Measurements from ENCODE around the gene ASB15. TPM values are rescaled to one million over a fixed set of nuclear protein-coding genes. Genes with fewer than 3 reads are reported as not detected.

Gene ASB15
- total and polyA plus RNA-seq, 2 of the 8 experiments (the other 6 are each of a cell fraction or from before 2014, with no cell fraction given) = not detected

DNA sequence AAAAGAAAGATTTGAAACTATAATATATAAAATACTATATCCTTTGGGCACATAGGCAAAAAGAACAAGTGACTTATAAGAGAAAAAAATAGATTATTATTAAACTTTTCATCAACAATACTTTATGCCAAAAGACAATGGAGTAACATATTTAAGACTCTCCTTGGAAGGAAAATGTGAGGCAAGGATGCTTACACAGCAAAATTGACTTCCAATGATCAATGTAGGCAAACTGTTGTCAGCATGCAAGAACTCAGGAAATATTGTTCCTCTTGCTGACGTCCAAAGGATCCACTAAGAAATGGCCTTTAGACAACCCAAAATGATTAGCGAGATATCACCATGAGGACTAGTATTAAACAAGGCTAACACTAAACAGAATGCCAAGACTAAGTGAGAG is 31.2 kb downstream of the ASB15 start (continued):
- TF ChIP-seq, protein P1, sequence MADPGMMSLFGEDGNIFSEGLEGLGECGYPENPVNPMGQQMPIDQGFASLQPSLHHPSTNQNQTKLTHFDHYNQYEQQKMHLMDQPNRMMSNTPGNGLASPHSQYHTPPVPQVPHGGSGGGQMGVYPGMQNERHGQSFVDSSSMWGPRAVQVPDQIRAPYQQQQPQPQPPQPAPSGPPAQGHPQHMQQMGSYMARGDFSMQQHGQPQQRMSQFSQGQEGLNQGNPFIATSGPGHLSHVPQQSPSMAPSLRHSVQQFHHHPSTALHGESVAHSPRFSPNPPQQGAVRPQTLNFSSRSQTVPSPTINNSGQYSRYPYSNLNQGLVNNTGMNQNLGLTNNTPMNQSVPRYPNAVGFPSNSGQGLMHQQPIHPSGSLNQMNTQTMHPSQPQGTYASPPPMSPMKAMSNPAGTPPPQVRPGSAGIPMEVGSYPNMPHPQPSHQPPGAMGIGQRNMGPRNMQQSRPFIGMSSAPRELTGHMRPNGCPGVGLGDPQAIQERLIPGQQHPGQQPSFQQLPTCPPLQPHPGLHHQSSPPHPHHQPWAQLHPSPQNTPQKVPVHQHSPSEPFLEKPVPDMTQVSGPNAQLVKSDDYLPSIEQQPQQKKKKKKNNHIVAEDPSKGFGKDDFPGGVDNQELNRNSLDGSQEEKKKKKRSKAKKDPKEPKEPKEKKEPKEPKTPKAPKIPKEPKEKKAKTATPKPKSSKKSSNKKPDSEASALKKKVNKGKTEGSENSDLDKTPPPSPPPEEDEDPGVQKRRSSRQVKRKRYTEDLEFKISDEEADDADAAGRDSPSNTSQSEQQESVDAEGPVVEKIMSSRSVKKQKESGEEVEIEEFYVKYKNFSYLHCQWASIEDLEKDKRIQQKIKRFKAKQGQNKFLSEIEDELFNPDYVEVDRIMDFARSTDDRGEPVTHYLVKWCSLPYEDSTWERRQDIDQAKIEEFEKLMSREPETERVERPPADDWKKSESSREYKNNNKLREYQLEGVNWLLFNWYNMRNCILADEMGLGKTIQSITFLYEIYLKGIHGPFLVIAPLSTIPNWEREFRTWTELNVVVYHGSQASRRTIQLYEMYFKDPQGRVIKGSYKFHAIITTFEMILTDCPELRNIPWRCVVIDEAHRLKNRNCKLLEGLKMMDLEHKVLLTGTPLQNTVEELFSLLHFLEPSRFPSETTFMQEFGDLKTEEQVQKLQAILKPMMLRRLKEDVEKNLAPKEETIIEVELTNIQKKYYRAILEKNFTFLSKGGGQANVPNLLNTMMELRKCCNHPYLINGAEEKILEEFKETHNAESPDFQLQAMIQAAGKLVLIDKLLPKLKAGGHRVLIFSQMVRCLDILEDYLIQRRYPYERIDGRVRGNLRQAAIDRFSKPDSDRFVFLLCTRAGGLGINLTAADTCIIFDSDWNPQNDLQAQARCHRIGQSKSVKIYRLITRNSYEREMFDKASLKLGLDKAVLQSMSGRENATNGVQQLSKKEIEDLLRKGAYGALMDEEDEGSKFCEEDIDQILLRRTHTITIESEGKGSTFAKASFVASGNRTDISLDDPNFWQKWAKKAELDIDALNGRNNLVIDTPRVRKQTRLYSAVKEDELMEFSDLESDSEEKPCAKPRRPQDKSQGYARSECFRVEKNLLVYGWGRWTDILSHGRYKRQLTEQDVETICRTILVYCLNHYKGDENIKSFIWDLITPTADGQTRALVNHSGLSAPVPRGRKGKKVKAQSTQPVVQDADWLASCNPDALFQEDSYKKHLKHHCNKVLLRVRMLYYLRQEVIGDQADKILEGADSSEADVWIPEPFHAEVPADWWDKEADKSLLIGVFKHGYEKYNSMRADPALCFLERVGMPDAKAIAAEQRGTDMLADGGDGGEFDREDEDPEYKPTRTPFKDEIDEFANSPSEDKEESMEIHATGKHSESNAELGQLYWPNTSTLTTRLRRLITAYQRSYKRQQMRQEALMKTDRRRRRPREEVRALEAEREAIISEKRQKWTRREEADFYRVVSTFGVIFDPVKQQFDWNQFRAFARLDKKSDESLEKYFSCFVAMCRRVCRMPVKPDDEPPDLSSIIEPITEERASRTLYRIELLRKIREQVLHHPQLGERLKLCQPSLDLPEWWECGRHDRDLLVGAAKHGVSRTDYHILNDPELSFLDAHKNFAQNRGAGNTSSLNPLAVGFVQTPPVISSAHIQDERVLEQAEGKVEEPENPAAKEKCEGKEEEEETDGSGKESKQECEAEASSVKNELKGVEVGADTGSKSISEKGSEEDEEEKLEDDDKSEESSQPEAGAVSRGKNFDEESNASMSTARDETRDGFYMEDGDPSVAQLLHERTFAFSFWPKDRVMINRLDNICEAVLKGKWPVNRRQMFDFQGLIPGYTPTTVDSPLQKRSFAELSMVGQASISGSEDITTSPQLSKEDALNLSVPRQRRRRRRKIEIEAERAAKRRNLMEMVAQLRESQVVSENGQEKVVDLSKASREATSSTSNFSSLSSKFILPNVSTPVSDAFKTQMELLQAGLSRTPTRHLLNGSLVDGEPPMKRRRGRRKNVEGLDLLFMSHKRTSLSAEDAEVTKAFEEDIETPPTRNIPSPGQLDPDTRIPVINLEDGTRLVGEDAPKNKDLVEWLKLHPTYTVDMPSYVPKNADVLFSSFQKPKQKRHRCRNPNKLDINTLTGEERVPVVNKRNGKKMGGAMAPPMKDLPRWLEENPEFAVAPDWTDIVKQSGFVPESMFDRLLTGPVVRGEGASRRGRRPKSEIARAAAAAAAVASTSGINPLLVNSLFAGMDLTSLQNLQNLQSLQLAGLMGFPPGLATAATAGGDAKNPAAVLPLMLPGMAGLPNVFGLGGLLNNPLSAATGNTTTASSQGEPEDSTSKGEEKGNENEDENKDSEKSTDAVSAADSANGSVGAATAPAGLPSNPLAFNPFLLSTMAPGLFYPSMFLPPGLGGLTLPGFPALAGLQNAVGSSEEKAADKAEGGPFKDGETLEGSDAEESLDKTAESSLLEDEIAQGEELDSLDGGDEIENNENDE (IDR thresholded peaks at IDR 0.05; ENCODE audit: insufficient replicate concordance, low read length) = no peak
- TF ChIP-seq CEBPB (IDR thresholded peaks at IDR 0.05; ENCODE audit: low read depth, low read length) = no peak
- no peak for TF ChIP-seq ZNF274 (IDR thresholded peaks at IDR 0.05; ENCODE audit: borderline replicate concordance, extremely low read depth, low read length)
- no peak for TF ChIP-seq POU5F1 (IDR thresholded peaks at IDR 0.05; ENCODE audit: low read depth, low read length)
- TF ChIP-seq, protein P2, sequence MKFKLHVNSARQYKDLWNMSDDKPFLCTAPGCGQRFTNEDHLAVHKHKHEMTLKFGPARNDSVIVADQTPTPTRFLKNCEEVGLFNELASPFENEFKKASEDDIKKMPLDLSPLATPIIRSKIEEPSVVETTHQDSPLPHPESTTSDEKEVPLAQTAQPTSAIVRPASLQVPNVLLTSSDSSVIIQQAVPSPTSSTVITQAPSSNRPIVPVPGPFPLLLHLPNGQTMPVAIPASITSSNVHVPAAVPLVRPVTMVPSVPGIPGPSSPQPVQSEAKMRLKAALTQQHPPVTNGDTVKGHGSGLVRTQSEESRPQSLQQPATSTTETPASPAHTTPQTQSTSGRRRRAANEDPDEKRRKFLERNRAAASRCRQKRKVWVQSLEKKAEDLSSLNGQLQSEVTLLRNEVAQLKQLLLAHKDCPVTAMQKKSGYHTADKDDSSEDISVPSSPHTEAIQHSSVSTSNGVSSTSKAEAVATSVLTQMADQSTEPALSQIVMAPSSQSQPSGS (IDR thresholded peaks at IDR 0.05; ENCODE audit: low read length) = no peak
